Right forelimb (tissue), 1 donor: ENCODE measurements around the gene HEPN1.

ENCODE experiments used
- DNase-seq: peaks from one replicate; pipeline ENCODE4 v3.0.0-alpha.2; 2018

The HEPN1 gene

DNA sequence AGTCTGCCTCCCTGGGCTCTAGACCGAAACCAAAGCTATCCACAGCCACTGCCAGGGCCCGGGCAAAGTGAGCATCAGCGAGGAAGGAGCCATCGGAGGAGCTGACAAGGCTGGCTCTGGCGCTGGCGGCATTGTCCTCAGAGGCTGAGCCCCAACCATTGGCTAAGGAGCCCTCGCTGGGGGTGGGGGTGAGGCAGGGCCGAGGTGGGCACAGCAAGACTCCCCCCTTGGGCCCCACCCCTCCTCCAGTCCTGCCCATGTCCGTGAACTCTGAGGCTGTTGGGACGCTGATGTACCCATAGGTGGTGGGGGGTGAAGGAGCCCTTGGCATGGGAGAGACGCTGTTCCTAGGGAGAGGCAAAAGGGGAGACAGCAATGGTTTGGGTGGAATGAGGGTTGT, 32.6 kb upstream of the HEPN1 start:
- DNase-seq = no peak

DNA sequence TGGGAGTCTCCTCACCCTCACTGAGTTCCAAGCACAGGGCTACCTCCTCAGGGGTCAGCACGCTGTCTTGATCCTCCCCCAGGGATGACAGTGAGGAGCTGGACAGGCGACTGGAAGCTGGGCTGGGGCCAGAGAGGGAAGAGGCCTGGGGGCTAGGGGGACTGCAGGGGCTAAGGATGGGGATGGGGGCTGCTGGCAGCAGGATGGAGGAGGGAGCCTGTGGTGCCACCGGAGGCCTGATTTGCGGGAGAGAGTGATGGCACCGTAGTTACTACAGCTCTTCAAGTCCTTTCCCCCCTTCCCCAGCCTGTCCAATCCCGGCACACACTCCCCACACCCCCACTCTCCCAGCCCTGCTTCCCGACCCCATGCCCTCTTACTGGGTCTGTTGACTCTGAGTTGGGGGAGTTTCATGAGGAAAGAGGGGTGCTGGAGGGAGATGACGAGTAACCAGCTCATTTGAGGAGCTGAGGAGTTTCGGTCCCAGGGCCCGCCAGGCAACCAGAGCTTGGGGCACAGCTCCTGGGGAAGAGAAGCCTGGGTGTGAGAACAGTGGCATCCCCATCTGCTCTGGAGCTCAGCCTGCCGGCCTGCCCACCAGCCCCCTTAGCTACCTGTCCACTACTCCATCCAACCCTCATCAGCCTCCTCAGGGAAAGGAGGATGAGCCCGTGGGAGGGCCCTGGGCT, 31.9 kb upstream of the HEPN1 start:
- DNase-seq = no peak

DNA sequence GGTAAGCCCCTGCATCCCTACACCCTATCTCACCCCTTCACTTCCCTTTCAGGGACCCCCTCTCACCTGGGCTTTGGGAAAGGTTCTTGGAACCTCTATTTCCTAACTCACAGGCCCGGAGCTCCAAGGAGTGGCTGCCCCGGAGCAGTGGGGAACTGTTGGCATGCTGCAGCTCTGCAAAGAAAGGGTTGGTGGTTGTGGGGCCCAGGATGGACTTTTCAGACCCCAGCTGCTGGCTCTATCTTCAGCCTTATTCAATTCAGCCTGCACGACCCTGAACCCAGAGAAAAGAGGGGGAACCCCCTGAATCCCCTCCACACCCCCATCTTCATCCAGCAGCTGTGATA, 31.4 kb upstream of the HEPN1 start:
- DNase-seq = no peak

DNA sequence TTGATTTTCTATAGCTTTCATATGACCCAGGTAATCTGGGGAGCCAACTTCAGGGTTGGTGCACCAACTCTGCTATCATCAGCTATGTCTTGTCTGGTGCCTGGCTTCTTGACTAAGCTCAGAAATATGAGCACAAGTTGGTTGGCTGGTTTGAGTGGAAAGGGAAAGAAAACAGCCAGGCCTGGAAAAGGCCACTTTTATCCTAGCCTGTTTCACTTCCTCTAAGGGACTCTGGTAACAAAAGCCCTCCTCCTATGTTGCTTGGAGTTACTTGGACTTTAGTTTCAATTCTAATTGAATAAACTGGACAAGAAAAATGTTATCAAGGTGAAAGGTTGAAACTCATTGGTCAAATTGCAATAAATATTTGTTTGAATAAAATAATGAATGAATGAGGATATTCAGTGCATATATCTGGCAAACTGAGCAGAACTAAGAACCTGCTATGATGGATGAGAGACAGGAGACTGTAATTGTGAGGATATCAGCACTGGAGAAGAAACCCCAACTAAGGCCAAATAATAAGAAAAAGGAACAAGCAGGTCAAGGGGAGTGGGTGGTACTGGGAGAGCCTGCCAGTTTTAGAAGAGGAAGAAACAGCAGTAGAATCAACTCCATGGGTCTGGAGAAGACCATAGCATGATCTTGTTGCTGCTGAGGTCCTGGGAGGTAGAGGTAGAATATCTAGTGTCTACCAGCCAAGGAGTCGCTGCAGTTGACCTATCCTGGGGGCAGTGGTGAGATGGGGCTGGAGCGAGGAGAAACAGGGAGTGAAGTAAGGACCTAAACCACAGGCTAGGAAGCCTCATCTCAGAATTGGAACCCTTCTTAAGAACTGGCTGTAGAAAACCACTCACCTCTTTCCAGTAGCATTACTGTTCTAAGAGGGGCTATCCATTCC, 29.6 kb upstream of the HEPN1 start:
- no peak for DNase-seq

DNA sequence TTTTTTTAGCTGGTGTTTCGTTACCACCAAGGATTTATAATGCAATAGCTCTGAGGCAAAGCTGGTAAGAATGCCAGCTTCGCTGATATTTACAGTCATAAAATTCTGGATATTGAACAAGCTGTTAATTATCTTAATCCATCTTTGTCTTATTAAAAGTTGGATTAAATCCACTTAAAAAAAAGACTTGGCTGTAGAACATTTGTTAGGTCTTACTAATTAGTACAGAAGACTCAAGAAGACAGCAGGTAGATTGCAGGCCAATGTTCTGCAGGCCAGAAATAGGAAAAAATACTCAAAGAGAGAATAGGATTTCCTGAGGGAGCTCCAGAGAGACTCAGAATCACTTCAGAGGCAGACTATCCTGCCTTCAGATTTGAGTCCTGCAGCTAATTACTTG, 28.9 kb upstream of the HEPN1 start:
- no peak for DNase-seq

DNA sequence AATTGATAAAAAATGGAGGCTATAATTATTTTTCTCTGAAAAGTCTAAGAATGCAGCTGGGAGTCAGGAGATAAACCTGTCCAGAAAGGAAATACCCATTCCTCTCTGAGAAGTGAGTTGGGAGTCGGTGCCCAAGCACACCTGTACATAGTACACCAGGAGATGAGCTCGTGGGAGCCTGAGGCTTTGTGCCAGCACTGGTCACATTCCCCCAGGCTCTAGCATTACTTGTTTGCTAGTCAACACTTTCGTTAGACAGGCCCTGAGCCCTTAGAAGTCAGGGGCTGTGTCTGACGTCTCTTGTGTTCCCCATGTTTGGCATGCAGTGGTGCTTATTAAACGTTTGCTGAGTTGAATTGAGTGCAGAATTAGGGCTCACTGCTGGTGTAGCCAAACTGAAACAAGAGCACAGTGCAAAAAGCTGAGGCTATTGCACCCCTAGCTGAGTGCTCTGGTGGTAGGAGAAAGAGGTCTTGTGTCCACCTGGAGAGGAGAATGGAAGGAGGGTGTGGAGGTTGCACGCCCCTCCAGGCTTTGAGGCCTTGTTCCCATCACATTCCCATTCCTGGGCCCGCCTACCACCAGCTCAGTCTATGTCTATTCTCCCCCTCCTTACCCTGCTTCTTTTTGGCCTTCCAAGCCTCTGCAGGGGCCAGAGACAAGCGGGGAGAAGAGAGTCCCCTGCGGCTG, 28.2 kb upstream of the HEPN1 start:
- no peak for DNase-seq

DNA sequence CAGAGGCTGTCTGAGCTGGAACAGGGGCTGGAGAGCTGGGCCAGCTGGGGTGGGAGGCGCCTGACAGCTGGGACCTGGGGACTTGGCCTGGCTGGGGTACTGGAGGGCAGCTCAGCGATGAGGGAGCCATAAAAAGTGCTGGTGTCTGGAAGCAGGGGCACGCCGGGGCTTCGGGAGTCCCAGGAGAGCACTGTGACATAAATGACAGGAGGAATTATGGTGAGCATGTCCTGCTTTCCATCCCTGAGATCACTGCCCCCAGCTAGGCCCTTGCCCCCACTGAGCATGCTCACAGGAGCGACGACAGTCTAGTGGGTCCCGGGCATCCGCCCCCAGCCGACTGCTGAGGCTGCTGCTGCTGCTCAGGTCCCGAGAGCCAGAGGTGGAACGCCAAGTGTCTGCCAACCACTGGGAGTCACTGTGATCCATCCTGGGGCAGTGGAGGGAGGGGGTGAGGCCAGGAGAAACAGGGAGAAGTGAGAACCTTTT, 27.6 kb upstream of the HEPN1 start:
- DNase-seq = no peak

DNA sequence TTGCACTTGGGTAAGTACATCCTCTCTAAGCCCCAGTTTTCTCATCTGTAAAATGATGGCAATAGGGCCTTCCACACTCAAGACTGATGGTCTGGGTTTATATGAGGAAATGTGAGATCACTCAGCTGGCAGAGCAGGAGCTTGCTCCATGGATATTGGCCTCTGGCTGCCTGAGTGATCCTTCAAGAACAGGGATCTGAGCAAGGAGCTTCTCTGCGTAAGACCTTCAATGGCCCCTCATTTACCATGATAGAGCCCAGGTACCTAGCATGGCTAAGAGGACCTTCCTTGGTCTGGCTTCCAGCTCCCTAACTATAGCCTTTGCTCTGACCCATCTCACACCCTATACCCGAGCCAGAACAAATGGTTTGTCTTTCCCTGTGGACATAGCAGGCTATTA, 26.9 kb upstream of the HEPN1 start:
- DNase-seq = no peak

DNA sequence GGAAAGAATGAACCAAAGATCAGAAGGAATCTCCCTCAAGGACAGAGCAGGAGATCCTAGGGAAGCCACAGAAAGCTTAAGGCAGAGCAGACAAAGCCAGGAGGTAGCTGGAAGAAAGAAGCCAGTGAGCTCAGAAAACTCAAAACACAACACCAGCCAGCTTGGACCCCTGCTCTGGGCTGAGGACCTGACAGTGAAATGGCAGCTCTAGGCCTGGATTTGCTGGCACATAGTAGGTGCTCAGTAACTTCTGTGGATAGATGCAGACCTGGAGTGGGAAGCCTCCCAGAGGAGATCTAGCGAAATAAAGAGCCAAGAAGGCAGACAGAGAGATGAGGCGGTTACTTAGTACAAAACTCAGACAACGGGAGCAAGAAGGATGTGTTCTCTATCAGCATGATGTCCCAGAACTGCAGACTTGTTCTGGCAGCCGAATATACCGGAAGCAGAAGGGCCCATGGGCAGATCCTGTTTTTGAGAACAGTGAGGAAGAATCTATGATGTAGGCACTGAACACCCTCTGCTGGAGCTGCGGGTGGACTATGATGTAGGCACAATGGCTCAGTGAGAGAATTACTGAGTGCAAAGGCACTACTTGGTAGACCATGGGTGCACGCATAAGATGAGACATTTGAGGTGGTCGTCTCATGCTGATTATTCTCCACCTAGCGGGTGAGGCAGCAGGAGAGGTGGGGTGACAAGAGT, 26.1 kb upstream of the HEPN1 start:
- DNase-seq = no peak

DNA sequence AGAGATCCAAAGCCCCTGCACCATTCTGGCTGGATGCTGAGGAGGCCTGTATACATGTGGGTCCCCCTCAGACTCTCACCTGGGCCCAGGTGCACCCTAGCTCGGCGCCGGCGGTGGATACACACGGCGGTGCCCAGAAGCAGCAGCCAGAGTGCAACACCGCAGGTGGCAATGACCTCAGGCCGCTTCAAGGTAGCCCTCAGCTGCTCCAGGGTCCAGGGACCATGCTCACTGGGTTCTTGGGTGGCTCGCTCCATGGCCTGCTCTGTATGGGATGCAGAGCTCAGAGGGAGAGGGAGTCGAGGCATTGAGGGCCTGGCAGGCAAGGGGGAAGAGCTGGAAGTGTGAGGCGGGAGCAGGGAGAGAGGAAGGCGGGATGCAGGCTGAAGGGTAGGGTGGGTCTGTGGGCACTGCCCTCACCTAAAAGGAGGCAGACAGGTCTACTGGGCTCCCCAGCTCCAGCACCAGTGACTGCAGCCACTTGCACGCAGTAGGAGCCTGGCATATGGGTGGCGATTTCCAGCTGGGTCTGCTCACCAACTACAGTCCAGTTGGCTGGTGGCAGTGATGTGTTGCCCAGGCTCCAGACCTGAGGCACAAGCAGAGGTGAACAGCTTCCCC, 25.2 kb upstream of the HEPN1 start:
- DNase-seq = no peak

DNA sequence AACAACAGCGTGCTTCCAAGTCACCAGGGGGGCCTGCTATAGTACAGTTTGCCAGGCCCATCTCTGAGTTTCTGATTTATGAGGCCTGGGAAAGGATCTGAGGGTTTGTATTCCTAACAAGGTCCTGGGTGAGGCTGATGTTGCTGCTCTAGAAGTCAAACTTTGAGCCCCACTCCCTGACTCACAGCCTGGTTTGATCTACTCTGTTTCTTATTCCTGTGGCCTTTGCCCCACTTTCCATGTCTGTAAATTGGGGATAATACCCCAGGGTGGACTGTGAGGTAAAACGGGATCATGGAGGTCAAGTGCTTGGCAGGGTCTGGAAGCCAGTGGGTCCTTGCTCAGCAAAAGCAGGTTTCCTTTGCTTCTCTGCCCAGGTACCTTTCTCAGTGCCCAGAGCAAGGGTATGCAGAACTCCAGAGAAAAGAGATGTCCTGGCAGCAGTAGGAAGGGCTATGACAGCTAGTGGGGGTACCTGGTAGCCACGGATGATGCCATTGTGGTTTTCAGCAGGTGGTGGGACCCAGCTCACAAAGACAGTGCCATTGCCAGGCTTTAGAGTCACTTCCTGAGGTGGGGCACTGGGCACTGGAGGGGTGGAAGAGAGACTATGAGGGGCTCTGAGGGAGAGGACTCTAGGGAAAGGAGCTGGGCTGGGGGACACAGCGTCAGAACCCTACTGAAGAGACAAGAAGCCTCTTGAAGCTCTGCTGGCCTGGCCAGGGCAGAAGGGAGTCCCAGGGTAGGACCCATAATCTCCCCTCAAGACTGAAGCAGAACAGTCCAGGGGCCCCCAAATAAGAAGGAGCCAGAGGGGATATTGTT, 24.2 kb upstream of the HEPN1 start:
- DNase-seq = no peak

DNA sequence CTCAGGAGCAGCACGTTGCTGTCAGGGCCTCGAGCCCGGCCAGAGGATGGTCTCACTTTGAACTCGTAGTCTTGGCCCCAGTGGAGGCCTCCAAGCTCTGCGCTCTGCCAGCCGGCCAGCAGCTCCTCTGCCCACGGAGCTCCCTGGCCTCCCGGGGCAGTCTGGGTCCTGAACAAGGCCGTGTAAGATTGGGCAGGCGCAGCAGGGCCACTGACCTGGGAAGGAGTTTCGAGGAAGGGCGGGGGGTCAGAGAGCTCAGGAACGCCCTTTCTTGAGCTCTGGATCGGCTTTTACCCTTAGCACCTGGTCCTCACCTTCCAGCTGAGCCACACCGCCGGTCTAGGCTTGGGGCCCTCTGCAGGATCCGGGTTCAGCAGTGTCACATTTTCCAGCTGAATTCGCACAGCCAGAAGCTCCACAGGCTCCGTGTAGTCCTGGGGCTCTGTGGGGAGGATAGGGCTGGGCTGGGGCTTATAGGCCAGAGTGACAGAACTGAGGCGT, 23.5 kb upstream of the HEPN1 start:
- no peak for DNase-seq

DNA sequence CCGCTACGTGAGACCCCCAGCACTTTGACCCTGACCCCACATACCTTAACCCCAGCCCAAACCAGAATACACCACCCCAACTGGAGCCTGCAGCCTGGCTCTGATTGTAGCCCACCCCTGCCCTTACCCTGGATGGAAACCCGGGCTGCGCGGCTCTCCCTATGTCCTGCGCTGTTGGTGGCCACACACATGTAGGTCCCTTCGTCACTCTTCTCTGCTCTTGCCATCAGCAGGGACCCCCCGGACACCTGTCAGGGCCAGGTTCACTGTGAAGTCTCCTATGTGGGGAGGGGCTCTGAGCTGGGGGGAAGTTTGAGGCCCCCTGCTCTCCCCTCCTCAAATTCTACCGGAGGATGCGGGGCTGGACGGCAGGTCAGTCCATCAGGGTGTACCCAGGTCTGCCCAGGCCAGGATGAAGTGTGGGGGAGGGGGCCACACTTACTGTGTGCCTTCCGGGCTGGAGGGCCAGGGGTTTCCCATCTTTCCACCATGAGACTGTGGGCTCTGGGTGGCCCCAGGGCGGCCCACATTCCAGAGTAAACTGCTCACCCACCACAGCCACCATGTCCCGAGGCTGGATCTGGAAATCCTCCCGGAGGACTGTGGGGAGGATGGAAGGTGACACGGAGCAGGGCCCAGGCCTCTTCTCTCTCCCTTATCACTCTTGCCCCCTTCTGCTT, 22.8 kb upstream of the HEPN1 start:
- DNase-seq = no peak

DNA sequence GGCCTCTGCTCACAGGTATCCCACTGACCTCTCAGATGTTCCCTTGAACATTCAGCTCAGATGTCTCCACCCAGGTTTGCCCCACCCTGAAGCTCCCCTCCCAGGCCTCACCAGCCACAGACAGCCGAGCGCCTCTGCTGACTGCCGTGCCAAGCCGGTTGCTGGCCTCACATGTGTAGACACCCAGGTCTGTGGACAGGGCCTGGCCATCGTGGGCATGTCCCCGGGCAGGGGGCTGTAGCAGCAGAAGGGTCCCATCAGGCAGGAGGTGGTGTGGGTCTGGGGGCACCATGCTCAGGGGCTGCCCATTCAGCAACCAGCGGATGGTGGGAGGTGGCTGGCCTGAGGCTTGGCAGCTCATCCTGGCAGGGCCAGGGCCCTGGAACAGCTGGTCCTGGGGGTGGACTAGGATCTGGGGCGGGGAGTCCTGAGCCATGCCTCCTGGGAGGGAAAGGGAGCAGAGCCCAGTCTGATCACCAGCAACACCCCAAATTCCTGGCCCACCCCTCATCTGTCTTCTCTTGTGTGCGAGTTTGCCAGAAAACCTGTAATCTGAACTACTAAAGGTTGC, 22.1 kb upstream of the HEPN1 start:
- DNase-seq = peak; percentile 64

DNA sequence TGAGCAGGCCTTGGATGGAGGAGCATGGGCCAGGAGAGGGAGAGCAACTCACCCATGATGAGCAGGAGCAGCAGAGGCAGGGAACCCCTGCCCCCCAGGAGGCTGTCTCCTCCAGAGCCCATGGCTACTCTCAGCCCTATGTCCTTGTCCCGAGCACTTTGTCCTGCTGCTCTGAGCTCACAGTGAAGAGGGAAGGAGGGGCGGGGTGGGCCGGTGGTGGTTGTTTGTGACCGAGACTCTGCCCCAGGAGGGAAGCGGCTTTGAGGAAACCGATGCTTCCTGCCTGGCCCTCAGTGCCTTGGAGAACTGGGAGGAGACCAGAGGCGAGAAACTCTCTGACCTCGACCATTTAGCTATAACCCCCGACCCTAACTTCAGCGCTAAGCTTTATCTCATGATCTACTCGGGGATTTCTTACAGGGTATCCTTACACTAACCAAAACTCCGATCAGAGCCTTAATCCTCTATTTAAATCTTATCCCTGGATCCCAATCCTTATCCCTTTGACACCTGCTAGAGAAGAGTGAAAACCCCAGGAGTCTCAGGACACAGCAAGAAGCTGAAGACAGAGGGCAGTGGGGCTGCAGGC, 21.3 kb upstream of the HEPN1 start, which contains the start of gene ROBO4:
TSS of gene ROBO4 (minus strand) at position 192 of the 589 bp plus-strand sequence. CDS start at position 122, 70 bp downstream.
- DNase-seq = no peak

DNA sequence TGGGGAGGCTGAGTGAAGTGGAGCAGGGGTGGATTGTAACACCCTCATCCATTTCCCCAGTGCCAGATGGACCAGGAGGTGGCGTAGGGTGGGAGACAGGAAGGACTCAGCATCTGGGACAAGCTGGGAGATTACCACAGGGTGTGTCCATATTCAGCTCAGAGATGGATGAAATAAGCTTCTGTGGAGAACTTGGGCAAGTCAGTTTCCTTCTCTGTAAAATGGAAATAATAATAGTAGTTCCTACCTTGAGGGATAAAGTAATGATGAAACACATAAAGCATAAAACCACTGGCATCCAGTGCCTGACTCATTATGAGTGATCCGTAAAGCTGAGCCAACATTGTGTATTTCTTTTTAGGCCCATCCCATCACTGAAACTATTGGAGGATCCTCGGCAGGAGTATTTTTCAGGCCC, 20.8 kb upstream of the HEPN1 start:
- DNase-seq = no peak

DNA sequence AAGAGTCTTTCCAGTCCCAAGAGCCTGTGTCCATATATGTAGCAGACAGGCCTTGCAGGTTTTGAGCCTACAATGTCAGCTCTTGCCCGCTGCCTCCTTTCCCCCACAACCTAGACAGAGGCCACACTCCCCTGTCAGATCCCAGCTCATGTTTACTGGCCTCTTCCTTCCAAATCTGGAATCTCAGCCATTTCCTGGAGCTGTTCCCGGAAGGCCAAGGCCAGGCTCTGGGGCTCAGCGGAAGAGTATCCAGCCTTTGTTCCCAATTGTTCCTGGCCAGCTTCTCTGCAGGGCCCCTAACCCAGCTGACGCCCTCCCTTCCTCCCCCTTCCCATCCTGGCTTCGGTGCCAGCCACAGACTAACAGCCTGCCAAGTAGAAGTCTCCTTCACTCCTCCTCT, 20.3 kb upstream of the HEPN1 start:
- DNase-seq = peak; percentile 74

DNA sequence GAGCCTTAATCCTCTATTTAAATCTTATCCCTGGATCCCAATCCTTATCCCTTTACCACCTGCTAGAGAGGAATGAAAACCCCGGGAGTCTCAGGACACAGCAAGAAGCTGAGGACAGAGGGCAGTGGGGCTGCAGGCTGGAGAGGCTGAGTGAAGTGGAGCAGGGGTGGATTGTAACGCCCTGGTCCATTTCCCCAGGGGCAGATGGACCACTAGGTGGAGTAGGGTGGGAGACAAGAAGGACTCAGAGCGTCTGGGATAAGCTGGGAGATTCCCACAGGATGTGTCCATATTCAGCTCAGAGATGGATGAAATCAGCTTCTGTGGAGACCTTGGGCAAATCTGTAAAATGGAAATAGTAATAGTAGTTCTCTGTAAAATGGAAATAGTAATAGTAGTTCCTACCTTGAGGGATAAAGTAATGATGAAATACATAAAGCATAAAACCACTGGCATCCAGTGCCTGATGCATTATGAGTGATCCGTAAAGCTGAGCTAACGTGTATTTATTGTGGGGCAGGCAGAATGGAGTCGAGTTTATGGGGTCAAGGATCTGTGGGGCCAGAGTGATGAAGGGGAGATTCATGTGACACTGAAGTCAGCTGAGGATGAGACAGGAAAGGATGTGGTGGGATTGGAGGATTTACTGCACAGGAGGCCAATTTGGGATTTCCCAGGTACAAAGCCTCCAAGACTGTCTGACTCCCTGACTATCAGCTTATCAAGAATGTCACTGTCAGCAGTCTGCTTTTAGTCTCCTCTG, 19.5 kb upstream of the HEPN1 start:
- DNase-seq = no peak

DNA sequence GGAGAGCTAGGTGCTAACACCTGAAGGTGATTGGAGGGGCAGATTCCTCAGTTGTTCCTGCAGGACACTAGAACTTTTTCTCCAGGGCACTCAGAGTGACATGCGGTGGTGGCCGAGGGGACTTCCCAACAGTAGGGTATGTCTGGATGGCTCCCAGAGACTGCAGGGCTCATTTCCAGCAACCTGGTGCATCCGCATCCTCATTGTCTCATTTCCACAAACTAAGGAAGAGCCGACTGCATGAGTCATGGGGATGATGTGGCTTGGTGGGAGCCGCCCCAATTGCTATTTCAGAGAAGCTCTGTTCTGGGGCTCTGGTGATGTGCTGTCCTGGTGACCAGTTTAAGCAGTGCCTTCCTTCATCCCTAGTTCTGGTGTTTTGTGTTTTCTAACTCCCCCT, 18.6 kb upstream of the HEPN1 start:
- no peak for DNase-seq
